ENCODE data around the gene LPCAT1. TPM values are rescaled to one million over a fixed set of nuclear protein-coding genes. Genes with fewer than 3 reads are reported as not detected.
"Not testable (repeated sequence)": the region's sequence is repeated elsewhere in the genome, so short reads cannot be mapped to it uniquely, and the experiment has no call there.

LPCAT1 gene
- total RNA-seq, 2 donors from 2014 or later, result 17.1 to 27.3 TPM

DNA sequence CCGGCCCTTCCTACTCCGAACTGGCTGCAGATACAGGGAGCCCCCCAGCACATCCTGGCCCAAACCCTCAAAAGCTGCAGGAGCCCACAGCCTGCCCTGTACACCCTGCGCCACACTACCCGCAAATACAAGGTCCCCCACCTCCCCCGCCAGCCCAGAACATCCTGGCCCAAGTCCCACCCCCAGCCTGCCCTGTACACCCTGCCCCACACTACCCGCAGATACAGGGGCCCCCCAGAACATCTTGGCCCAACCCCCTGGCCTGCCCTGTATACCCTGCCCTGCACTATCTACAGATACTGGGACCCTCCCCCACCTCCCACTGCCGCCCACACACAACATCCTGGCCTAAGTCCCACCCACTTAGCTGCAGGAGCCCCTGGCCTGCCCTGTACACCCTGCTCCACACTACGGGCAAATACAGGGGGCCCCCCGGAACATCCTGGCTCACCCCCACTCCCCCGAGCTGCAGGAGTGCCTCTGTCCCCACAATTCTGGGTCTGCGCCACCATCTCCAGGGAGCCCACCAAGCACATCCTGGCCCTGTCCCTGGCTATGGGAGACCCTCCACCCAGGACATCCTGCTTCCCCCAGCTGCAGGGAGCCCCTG is 8.3 kb downstream of the LPCAT1 start:
- intact Hi-C loops (cut with DNase I), result loop anchor here (10.0 kb wide), 1 partner anchor 89 kb away; no protein-coding TSS in a partner anchor
- Histone ChIP-seq H3K27ac (no peak overlapping the region), H3K9ac (ENCODE audit: low read depth in 2 of 2, low read length in 2 of 2) (peak overlapping the region in 1 of 2 donors; percentile 24), H3K36me3 (no peaks in the 10 kb centered on the region), H3K27me3 (no peaks in the 10 kb centered on the region), H3K4me3 (no peak overlapping the region), H3K9me3 (no peaks in the 10 kb centered on the region), H3K4me1 (no peaks in the 10 kb centered on the region)
- no peak for TF ChIP-seq CTCF (IDR thresholded peaks at IDR 0.05)
- peak; percentile 16 for DNase-seq

DNA sequence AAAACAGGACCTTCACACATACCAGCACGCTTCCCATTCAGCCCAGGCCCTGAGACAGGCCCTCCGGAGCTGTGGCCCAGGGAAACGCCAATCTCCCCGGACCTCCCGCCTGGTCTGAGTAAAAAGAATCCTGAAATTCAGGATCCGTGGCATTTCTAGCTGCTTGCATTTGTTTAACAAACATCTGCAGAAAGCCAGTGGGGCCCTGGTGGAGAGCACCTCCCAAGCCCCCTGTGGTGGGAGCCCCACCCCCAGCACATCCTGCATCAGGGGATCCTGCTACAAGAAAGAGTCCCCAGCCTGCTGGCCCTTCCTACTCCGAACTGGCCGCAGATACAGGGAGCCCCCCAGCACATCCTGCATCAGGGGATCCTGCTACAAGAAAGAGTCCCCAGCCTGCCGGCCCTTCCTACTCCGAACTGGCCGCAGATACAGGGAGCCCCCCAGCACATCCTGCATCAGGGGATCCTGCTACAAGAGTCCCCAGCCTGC is 8.9 kb downstream of the LPCAT1 start:
- H3K27ac ChIP-seq, DNase-seq: not testable (repeated sequence)
- intact Hi-C loops (cut with DNase I), result loop anchor here (10.0 kb wide), 1 partner anchor 90 kb away; no protein-coding TSS in a partner anchor

GRCh38 chr5:1514027-1514818 is 9.5 kb downstream of the LPCAT1 start:
- Histone ChIP-seq H3K27ac (no peak overlapping the region), H3K4me3 (no peak overlapping the region), H3K36me3 (no peaks in the 10 kb centered on the region), H3K9ac (ENCODE audit: low read depth in 2 of 2, low read length in 2 of 2) (no peak overlapping the region), H3K4me1 (no peaks in the 10 kb centered on the region), H3K27me3 (no peaks in the 10 kb centered on the region), H3K9me3 (no peaks in the 10 kb centered on the region)
- intact Hi-C loops (cut with DNase I), result loop anchor here (10.0 kb wide), 1 partner anchor 91 kb away; no protein-coding TSS in a partner anchor
- no peak for DNase-seq
- no peak for TF ChIP-seq CTCF (IDR thresholded peaks at IDR 0.05)

More for the DNA sequence above, 8.9 kb downstream of the LPCAT1 start:
- H3K4me1 ChIP-seq; H3K9ac ChIP-seq (ENCODE audit: low read depth in 2 of 2, low read length in 2 of 2); H3K36me3 ChIP-seq; H3K9me3 ChIP-seq; H3K4me3 ChIP-seq; H3K27me3 ChIP-seq: not testable (repeated sequence)

DNA sequence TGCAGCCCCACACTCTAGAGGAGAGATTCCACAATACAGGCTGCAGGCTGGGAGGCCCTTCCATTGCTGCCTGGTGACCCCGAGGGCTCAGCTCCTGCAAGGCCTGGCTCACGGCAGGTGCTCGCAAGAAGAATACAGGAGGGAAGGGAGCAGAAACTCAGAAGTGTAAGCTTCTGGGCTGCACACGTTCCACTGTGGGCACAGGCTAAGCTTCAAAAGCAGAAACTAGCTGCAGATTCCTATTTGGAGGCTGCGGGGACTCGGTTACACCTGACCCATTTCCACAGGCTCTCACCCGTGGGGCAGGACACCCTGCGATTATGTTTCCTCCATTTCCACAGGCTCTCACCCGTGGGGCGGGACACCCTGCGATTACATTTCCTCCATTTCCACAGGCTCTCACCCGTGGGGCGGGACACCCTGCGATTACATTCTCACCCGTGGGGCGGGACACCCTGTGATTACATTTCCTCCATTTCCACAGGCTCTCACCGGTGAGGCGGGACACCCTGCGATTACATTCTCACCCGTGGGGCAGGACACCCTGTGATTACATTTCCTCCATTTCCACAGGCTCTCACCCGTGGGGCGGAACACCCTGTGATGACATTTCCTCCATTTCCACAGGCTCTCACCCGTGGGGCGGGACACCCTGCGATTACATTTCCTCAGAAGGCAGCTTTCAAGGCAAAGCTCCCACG is 10.3 kb downstream of the LPCAT1 start:
- no peak overlapping the region for H3K27ac ChIP-seq
- intact Hi-C loops (cut with DNase I), result loop anchor here (10.0 kb wide), 1 partner anchor 91 kb away; no protein-coding TSS in a partner anchor
- TF ChIP-seq CTCF (IDR thresholded peaks at IDR 0.05), result no peak
- no peak for DNase-seq
- H3K9me3 ChIP-seq, result no peaks in the 10 kb centered on the region
- no peaks in the 10 kb centered on the region for H3K27me3 ChIP-seq
- H3K36me3 ChIP-seq, result no peaks in the 10 kb centered on the region
- no peak overlapping the region for H3K4me3 ChIP-seq
- H3K9ac ChIP-seq (ENCODE audit: low read depth in 2 of 2, low read length in 2 of 2), result no peak overlapping the region
- no peaks in the 10 kb centered on the region for H3K4me1 ChIP-seq

DNA sequence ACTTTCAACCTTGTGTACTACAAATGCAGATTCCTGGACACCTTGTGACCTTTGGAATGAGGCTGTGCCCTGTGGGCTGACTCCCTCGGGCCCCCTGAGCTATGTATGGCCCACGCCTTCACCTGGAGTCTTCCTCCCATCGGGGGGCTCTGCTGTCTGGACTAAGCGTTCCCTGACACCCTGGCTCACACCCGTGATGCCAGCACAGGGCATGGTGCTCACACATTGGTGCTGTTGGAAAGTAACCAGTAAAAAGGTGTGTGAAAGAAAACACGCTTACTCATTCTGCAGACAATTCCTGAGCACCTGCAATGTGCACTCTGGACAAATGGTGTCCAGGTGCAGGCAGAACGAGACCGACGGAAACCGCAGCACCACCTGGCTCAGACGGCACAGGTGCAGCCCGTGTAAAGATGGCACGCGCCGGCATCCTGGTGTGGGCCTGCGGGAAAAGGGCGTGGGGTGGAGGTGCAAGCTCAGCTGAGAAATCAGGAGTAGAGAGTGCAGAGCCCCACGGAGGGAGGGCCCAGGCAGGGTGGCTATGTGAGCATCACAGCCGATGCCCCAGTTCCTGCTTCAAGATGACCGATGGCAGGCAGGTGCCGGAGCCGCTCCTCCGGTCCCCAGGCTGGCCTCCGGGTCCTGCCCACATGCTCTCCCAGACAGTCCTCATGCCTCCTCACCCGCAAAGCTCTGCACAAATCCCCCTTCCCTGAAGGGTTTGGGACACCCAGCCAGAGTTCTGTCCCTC is 11.0 kb downstream of the LPCAT1 start:
- Histone ChIP-seq H3K9me3 (no peaks in the 10 kb centered on the region), H3K27ac (no peak overlapping the region), H3K4me1 (no peaks in the 10 kb centered on the region), H3K27me3 (no peaks in the 10 kb centered on the region), H3K4me3 (no peak overlapping the region), H3K9ac (ENCODE audit: low read depth in 2 of 2, low read length in 2 of 2) (no peak overlapping the region), H3K36me3 (no peaks in the 10 kb centered on the region)
- no peak for TF ChIP-seq CTCF (IDR thresholded peaks at IDR 0.05)
- intact Hi-C loops (cut with DNase I), result loop anchor here (10.0 kb wide), 1 partner anchor 92 kb away; no protein-coding TSS in a partner anchor
- no peak for DNase-seq
